Skin of body (tissue), 2 donors: ENCODE data around the gene PLSCR2. TPM values are rescaled to one million over a fixed set of nuclear protein-coding genes. Genes with fewer than 3 reads are reported as not detected.
"Not testable (repeated sequence)": the region's sequence is repeated elsewhere in the genome, so short reads cannot be mapped to it uniquely, and the experiment has no call there.

Experiments
- DNase-seq: peaks from one replicate; lab custom pipeline; 2025; lab: John Stamatoyannopoulos, UW
- total RNA-seq: library from RNA; depleted of rRNA; stranded (reverse); fragments of >200 nt; gene quantifications from one replicate; pipeline ENCODE4 v1.2.3, GENCODE V29; 2014

The PLSCR2 gene
- total RNA-seq, 1 donor from 2014 or later, result not detected

DNA sequence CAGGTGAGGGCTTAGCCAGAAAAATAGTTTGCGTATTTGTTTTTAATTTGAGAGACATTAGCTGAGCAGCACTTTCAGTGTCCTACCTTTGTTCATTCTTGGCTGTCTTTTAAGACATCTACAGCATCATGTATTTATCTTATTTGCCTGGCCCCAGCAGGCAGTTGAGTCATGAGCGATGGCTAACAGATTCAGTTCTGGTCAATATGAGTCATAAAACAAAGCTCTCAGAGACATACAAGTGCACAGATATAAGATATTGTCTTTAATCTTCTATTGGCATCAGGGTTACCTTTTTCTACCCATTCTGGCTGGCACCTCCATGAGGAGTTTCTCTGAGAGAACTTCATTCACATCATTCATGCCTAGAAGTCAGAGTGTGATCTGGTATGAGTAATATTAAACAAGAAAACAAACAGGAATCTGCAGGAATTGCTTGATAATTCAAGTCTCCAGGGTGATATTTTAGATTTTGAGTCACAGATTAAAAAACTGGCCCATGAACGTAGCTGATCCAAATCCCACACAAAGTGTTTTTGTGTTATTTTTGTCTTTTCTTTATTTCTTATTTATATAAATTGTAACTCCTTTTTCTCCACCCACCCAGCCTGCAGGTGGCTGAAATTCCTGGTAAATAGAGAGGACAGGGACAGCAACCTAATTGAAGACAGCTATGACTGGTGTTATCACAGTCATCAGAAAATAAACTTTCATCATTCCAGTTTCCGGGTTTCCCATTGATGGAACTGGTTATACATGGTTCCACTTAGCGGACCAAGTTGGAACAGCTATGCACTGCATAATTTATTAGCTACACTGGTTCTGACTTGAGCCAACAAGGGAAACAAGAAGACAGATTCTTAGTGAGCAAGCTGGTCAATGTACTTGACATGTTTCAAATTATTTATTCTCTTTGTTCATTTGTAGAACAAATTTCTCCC lies 47.3 kb downstream of the PLSCR2 start:
- DNase-seq, result no peak

DNA sequence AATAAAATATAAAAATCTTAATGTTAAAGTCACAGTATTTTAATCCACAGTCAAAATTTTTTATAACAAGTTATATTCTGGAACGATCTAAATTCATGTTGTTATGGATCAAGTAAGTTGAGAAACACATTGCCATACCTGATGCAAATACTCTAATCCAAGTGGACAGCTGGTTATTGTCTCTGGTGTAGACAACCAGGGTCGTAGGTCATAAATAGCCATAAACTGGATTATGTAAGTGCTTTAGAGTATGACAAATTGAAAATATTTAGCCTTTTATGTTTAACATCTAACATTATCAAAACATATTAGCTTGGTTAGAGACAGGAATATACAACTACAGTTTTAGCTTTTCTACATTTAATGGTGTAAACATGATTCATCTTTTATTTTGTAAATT lies 53.0 kb downstream of the PLSCR2 start:
- no peak for DNase-seq

- no peak for DNase-seq
Observed at GRCh38 chr3:146414010-146414409, 55.4 kb downstream of the PLSCR2 start.

DNA sequence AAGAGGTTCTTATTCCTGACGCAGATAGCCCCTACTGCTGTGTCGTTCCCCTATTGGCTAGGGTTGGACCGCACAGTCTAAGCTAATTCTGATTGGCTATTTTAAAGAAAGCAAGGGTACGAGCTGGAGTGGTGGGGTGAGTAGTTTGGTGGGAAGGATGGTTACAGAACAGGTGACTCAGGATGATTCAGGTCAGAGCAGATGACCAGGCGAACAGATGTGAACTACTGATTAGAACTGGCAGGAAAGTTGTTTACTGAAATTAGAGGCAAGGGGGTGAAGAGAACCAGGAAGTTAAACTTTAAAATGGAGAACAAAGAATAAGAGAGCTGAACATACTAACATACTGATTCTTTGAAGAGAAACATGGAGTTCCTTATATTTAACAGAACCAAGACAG lies 56.6 kb downstream of the PLSCR2 start:
- not testable (repeated sequence) for DNase-seq

DNA sequence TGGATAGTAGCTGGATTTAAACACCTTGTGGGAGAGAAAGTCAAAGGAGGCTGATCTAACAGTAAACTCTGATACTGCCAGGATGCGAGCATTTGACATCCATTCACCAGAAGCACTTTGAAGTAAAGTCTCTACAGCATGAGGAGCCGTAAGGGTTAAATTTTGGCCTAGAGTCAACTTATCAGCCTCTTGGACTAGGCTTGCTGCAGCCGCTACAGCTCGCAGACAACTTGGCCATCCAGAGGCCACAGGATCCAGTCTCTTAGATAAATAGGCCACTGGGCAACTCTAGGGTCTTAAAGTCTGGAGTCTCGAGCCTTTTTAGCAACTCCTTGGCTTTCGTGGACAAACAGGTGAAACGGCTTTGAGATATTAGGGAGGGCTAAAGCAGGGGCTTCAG lies 61.4 kb downstream of the PLSCR2 start:
- no peak for DNase-seq

DNA sequence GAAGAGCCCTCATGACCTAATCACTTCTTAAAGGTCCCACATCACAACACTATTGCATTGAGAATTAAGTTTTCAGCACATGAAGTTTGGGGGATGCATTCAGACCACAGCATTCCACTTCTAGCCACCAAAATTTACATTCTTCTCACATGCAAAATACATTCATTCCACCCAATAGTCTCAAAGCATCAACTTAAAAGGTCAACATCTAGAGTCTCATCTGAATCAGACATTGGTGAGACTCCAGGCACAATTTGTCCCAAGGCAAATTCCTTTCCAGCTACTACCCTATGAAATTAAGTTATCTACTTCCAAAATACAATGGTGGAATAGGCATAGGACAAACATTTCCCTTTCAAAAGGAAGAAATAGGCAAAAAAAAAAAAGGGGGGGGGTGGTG lies 64.9 kb downstream of the PLSCR2 start:
- DNase-seq, result no peak

GRCh38 chr3:146403792-146404191 lies 65.6 kb downstream of the PLSCR2 start:
- no peak for DNase-seq

DNA sequence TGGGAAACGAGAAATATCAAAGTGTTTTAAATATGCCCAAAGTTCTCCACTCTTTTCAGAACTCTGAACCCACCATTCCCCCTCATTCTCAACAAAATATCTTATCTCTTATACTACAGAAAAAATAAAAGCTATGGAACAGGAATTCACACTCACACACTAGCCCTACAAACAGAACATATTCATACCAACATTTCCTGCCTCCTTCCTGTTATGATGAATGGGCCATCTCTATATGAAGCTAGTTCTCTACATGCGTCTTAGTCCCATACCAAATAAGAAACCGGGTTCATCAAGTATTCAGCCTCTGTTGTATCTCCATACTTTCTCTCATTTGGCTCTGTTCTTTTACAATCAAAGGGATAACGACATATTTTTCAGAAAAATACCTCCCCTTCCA lies 72.6 kb downstream of the PLSCR2 start:
- no peak for DNase-seq

- no peak for DNase-seq
Observed at GRCh38 chr3:146395164-146395563, 74.2 kb downstream of the PLSCR2 start.

DNA sequence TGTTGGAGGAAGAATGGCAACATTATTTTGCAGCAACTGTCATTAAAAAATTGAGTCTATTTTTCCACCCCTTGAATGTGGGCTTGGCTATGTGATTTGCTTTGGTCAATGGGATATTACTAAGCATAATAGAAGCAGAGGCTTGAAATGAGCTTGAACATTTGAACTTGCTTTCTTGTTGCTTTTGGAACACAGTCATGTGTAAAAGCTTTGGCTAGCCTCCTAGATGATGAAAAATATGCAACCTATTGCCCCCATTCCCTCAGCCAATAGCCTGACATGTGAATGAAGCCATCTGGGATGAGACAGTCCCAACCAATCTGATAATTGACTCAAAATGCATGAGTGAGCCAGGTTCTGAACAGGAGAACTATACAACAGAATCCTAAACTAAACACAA lies 78.4 kb downstream of the PLSCR2 start:
- peak; percentile 30 for DNase-seq

GRCh38 chr3:146390006-146390772 lies 79.2 kb downstream of the PLSCR2 start:
- DNase-seq, result no peak

GRCh38 chr3:146387566-146387965 lies 81.8 kb downstream of the PLSCR2 start:
- no peak for DNase-seq

DNA sequence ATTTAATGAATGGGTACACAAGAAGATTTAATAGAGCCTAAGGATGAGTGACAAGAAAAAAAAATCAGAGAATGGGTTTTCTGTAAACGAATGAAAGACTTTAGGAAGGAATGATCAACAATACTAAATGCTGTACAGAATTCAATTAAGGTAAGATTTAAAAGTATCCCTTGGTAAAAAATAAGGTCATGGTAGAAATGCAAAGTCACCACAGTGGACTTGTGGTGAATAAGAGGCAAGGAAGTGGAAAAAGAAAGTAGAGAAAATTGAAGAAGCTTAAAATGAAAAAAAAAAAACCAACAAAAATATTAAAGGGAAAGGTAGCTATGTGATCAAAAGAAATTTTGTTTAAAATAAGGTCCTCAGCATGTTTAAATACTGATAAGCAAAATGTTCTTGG lies 82.4 kb downstream of the PLSCR2 start:
- DNase-seq, result no peak

- no peak for DNase-seq
Observed at GRCh38 chr3:146384786-146385185, 84.6 kb downstream of the PLSCR2 start.

Other genes starting within 250 kb of the PLSCR2 start
- 54.4 TPM for gene PLSCR4, start 218.5 kb downstream of the PLSCR2 start, total RNA-seq
- 34.7 TPM for gene PLSCR1, start 75.0 kb upstream of the PLSCR2 start, total RNA-seq
- not detected for gene PLSCR5, start 135.8 kb upstream of the PLSCR2 start, total RNA-seq